Uterus (tissue), 4 donors: ENCODE results near the gene OTOG. TPM values are rescaled to one million over a fixed set of nuclear protein-coding genes. Genes with fewer than 3 reads are reported as not detected.

ENCODE experiments used
- DNase-seq, 2 donors: peaks; one replicate each; pipeline ENCODE4 v3.0.0-alpha.2; 2019 to 2020
- H3K27ac ChIP-seq, 2 donors: fragments of 200-600 bp; sonication (generic); 1 replicate in 1 of 2; 2 replicates in 1 of 2; pipeline ENCODE4 v1.5.1; 2016 to 2018
- H3K27me3 ChIP-seq, 2 donors: fragments of 200-600 bp; sonication (generic); one replicate each; pipeline ENCODE4 v1.5.1; 2018 to 2019; ENCODE audit warnings: control low read depth in 1 of 2
- H3K36me3 ChIP-seq, 2 donors: fragments of 200-600 bp; sonication (generic); one replicate each; pipeline ENCODE4 v1.5.1; 2019; ENCODE audit warnings: control low read depth in 1 of 2
- H3K4me1 ChIP-seq, 2 donors: fragments of 200-600 bp; sonication (generic); one replicate each; pipeline ENCODE4 v1.5.1; 2018 to 2019; ENCODE audit warnings: control low read depth in 1 of 2
- H3K4me3 ChIP-seq, 2 donors: fragments of 200-600 bp; sonication (generic); 1 replicate in 1 of 2; 2 replicates in 1 of 2; pipeline ENCODE4 v1.5.1; 2018 to 2019; ENCODE audit warnings: mild to moderate bottlenecking in 1 of 2
- H3K9me3 ChIP-seq, 2 donors: fragments of 200-600 bp; sonication (generic); one replicate each; pipeline ENCODE4 v1.5.1; 2019; ENCODE audit warnings: control low read depth in 1 of 2
- POLR2A ChIP-seq, 2 donors: fragments of 450-650 bp; IDR thresholded peaks; one replicate each; pipeline ENCODE4 v1.6.1; 2016; ENCODE audit warnings: antibody characterized with exemption in 2 of 2, mild to moderate bottlenecking in 1 of 2, moderate library complexity in 1 of 2
- intact Hi-C: fragments of 100-400 bp; cut with DNase I; formaldehyde crosslinking; loops from one replicate; pipeline ENCODE4 v1.15.1; 2023; ENCODE audit warnings: low total_unique reads
- total RNA-seq, 4 donors: library from RNA; depleted of rRNA in 3 of 4; stranded (reverse); fragments of >200 nt in 3 of 4; gene quantifications; one replicate each; pipeline versions ENCODE4 v1.1.0 to v1.2.4, GENCODE V29; 2014 to 2023
- TF ChIP-seq, protein P1 (sequence below), 4 experiments: fragments of 200-600 bp in 2 of 4; fragments of 450-650 bp in 2 of 4; sonication (generic) in 2 of 4; IDR thresholded peaks; one replicate each; pipeline ENCODE4 v1.5.1; 2016 to 2019; ENCODE audit warnings: antibody characterized with exemption in 4 of 4, mild to moderate bottlenecking in 2 of 4, moderate library complexity in 1 of 4
- donor health status: DM: yes; HTN: yes; CAD: no.

Gene OTOG
- total RNA-seq, 4 donors from 2014 or later: under 0.01 TPM; not detected in 3

DNA sequence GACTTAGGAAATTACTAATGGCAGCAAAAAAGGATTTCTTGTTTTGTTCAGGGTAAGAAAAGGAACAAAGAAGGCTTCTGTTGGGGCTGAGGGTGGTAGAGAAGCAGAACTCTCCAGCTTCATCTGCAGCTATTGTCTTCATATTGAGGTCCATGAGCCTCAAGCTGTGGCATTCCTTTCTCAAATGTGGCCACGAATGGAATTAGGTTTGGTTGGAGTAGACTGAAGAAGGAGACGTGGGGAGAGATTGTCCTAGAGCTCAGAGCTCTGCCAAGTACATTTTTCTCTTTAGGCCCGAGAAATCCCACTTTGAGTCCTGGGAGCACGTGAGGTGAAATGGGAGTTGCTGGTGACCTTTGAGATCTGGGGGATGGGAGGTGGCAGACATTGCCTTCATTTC is 146.5 kb downstream of the OTOG start:
- Histone ChIP-seq H3K9me3 (no peaks in the 10 kb centered on the region), H3K27me3 (no peaks in the 10 kb centered on the region), H3K36me3 (no peaks in the 10 kb centered on the region)

DNA sequence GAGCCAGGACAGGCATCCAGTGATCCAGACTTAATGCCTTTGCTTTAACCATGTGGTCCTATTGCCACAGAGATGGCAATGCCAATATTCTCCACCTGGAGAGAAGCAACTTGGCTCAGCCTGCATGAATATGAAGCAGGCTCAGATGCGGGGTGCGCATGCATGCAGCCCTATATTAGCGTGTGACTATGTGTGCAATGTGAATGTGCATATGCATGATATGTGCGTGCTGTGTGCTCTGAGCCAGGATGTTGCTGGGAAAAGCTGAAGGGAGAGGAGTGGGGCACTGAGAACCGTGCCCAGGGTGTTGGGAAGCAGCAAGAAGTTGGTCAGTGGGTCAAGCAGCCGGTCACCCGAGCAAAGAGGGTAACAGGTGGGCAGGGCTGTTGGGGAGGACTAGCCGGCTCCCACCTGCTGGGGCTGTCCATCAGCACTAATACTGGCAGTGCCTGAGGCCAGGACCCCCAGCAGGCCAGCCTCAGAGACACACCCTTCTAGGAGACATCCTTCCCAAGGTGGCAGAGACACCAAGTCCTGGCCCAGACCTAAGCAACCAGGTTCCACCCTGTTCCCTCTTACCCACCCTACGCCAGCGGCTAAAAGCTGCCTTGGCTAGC is 147.5 kb downstream of the OTOG start:
- Histone ChIP-seq H3K4me3 (no peak overlapping the region), H3K27me3 (no peaks in the 10 kb centered on the region), H3K36me3 (no peaks in the 10 kb centered on the region), H3K4me1 (no peaks in the 10 kb centered on the region), H3K27ac (no peak overlapping the region), H3K9me3 (no peaks in the 10 kb centered on the region)
- DNase-seq: no peak
- intact Hi-C loops: no loop called here
- no peak for TF ChIP-seq POLR2A (IDR thresholded peaks at IDR 0.05)
- TF ChIP-seq, protein P1, sequence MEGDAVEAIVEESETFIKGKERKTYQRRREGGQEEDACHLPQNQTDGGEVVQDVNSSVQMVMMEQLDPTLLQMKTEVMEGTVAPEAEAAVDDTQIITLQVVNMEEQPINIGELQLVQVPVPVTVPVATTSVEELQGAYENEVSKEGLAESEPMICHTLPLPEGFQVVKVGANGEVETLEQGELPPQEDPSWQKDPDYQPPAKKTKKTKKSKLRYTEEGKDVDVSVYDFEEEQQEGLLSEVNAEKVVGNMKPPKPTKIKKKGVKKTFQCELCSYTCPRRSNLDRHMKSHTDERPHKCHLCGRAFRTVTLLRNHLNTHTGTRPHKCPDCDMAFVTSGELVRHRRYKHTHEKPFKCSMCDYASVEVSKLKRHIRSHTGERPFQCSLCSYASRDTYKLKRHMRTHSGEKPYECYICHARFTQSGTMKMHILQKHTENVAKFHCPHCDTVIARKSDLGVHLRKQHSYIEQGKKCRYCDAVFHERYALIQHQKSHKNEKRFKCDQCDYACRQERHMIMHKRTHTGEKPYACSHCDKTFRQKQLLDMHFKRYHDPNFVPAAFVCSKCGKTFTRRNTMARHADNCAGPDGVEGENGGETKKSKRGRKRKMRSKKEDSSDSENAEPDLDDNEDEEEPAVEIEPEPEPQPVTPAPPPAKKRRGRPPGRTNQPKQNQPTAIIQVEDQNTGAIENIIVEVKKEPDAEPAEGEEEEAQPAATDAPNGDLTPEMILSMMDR (IDR thresholded peaks at IDR 0.05): no peak

More for the DNA sequence above, 146.5 kb downstream of the OTOG start:
- Histone ChIP-seq H3K4me1 (no peaks in the 10 kb centered on the region), H3K27ac (no peak overlapping the region), H3K4me3 (no peak overlapping the region)
- intact Hi-C loops: no loop called here
- no peak for DNase-seq
- TF ChIP-seq, protein P1 (IDR thresholded peaks at IDR 0.05): no peak
- TF ChIP-seq POLR2A (IDR thresholded peaks at IDR 0.05): no peak

DNA sequence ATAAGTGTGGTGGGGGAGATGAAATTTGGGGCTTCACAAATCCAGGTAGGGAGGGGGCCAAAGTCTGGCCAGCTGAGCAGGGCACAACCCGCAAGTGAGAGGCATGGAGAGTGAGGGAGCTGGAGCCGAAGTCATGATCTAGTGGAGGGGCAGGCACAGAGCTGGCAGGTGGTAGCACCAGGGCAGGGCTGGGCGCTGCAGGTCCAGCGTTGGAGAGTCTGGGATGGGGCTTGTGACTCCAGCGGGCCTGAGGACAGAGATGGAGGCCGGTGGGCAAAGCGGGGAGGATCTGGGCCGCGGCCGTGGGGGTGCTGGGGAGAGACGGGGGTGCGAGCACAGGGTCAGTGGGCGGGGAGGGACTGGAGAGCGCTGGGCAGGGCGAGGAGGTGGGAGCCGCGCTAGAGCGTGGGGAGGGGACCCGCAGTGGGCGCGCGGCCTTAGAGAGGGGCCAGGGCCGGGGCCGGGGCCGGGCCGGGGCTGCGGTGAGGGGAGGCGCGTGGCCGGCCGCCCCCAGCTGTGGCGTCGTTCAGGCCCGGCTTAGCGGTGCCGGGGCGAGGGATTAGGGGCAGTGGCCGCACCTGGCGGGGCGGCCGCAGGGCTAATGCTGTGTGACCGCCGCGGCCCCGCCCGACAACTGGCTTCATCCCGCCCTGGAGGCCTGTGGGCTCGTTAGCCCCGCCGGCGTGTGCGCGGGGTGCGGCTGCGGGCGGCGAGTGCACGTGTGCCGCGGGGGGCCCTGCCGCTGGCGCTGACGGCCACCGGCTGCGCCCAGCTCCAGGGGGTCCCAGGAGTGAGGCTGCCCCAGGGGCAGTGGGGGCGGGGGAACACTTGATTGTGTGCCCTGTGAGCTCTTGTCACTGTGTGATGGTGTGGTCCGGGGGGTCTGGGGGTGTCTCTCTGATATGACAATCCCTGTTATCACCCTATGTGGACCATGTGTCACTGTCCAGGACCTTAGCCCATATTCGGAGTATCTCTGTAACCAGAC is 148.7 kb downstream of the OTOG start:
- H3K36me3 ChIP-seq: no peaks in the 10 kb centered on the region
- TF ChIP-seq, protein P1 (IDR thresholded peaks at IDR 0.05): no peak
- TF ChIP-seq POLR2A (IDR thresholded peaks at IDR 0.05): no peak
- no peaks in the 10 kb centered on the region for H3K27me3 ChIP-seq
- intact Hi-C loops: no loop called here
- no peak overlapping the region for H3K4me3 ChIP-seq
- H3K4me1 ChIP-seq: no peaks in the 10 kb centered on the region
- H3K9me3 ChIP-seq: no peaks in the 10 kb centered on the region
- DNase-seq: no peak
- H3K27ac ChIP-seq: no peak overlapping the region

- Histone ChIP-seq H3K27ac (no peak overlapping the region), H3K27me3 (no peaks in the 10 kb centered on the region), H3K9me3 (no peaks in the 10 kb centered on the region), H3K4me1 (no peaks in the 10 kb centered on the region), H3K4me3 (no peak overlapping the region), H3K36me3 (no peaks in the 10 kb centered on the region)
- TF ChIP-seq POLR2A (IDR thresholded peaks at IDR 0.05): no peak
- TF ChIP-seq, protein P1 (IDR thresholded peaks at IDR 0.05): no peak
- intact Hi-C loops: no loop called here
- DNase-seq: no peak
Measured at GRCh38 chr11:17696741-17697140, 149.7 kb downstream of the OTOG start.

Other genes starting within 250 kb of the OTOG start
- 1 to 10 TPM in 2 of 4 donors, under 1 TPM in 2; 0.29 to 4.6 (median 0.91) TPM for gene NCR3LG1, start 195.5 kb upstream of the OTOG start, total RNA-seq
- 1 to 10 TPM in 1 of 4 donors, under 1 TPM in 1, not detected in 2; 0.83 to 3.9 TPM for gene KCNJ11, start 158.6 kb upstream of the OTOG start, total RNA-seq
- gene ABCC8, start 70.4 kb upstream of the OTOG start, total RNA-seq: 1 to 10 TPM in 2 of 4 donors, under 1 TPM in 1, not detected in 1; under 0.01 to 5.5 (median 1.9) TPM
- under 1 TPM in 2 of 4 donors, not detected in 2; 0.35 to 0.46 TPM for gene USH1C, start 2.8 kb upstream of the OTOG start, total RNA-seq
- gene MYOD1, start 172.3 kb downstream of the OTOG start, total RNA-seq: not detected
- under 1 TPM in 1 of 4 donors, not detected in 3; 0.41 TPM for gene KCNC1, start 187.5 kb downstream of the OTOG start, total RNA-seq